ENCODE measurements around the gene SBF2. TPM values are rescaled to one million over a fixed set of nuclear protein-coding genes. Genes with fewer than 3 reads are reported as not detected.

SBF2 gene
- total RNA-seq, 1 experiment from 2014 or later: 13.8 TPM

GRCh38 chr11:10294290-10294953, 403 bp upstream of the SBF2 start:
- Histone ChIP-seq H3K9me2 (replicated peaks; ENCODE audit: insufficient read depth, low read length) (no peaks in the 10 kb centered on the region), H3K27me3 (ENCODE audit: low read length) (no peaks in the 10 kb centered on the region), H3K79me2 (ENCODE audit: low read length) (no peaks in the 10 kb centered on the region), H3K4me3 (ENCODE audit: low read length) (peak overlapping the region; percentile 89), H3K27ac (ENCODE audit: low read length) (no peak overlapping the region), H3K9me3 (ENCODE audit: low read length) (no peaks in the 10 kb centered on the region), H3K36me3 (ENCODE audit: insufficient read depth, low read length) (no peaks in the 10 kb centered on the region), H3K4me2 (ENCODE audit: low read depth, low read length, poor library complexity, severe bottlenecking) (peak overlapping the region; percentile 92), H4K20me1 (ENCODE audit: insufficient read depth, low read depth, low read length) (peaks cover 5% of the 10 kb centered on the region; the same call in 1 of the 2 replicates), H3K4me1 (ENCODE audit: low read length) (peaks cover 15% of the 10 kb centered on the region), H2AFZ (ENCODE audit: low read length) (peak overlapping the region; percentile 100), H3K9ac (ENCODE audit: low read length) (peak overlapping the region; percentile 81)
- peak; percentile 37 for DNase-seq

GRCh38 chr11:10291801-10292638, 2.0 kb downstream of the SBF2 start:
- H2AFZ ChIP-seq (ENCODE audit: low read length): no peak overlapping the region
- no peak overlapping the region for H3K9ac ChIP-seq (ENCODE audit: low read length)
- H3K9me2 ChIP-seq (replicated peaks; ENCODE audit: insufficient read depth, low read length): no peaks in the 10 kb centered on the region
- H3K36me3 ChIP-seq (ENCODE audit: insufficient read depth, low read length): no peaks in the 10 kb centered on the region
- no peaks in the 10 kb centered on the region for H3K79me2 ChIP-seq (ENCODE audit: low read length)
- no peak overlapping the region for H3K4me2 ChIP-seq (ENCODE audit: low read depth, low read length, poor library complexity, severe bottlenecking)
- DNase-seq: no peak
- no peak overlapping the region for H3K4me3 ChIP-seq (ENCODE audit: low read length)
- no peak overlapping the region for H3K27ac ChIP-seq (ENCODE audit: low read length)
- H3K4me1 ChIP-seq (ENCODE audit: low read length): peaks cover 15% of the 10 kb centered on the region
- H3K9me3 ChIP-seq (ENCODE audit: low read length): no peaks in the 10 kb centered on the region
- H3K27me3 ChIP-seq (ENCODE audit: low read length): no peaks in the 10 kb centered on the region
- H4K20me1 ChIP-seq (ENCODE audit: insufficient read depth, low read depth, low read length): peaks cover 8% of the 10 kb centered on the region; the same call in 1 of the 2 replicates

DNA sequence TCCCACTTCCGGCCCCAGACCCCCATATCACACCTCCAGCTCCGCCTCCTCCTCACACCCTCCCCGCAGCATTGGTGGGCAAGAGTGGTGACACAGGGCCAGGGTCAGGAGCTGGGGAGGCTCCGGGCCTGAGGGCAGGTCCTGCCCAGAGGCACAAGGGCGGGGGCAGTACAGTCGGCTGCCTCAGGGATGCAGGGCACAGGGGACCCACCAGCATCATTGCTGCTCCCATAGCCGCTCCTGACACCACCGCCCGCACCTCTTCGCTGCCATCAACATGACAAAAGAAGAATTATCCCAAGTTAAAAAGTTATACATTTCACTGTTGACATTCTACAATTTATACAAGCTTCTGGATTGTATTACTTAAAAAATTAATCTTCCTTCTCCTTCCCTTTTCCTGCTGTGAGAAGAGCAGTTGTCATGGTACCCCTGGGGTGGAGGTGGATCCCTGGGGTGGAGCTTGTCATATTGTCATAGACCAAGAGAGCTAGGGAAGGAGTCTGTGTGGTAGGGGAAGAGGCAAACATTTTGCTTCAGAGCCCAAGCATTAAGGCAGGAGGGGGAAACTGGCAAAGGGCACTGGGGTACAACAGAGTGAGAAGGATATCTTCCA, 4.1 kb downstream of the SBF2 start:
- Histone ChIP-seq H3K9me3 (ENCODE audit: low read length) (no peaks in the 10 kb centered on the region), H3K27me3 (ENCODE audit: low read length) (no peaks in the 10 kb centered on the region), H4K20me1 (ENCODE audit: insufficient read depth, low read depth, low read length) (peaks cover 11% of the 10 kb centered on the region; the same call in 1 of the 2 replicates), H2AFZ (ENCODE audit: low read length) (no peak overlapping the region), H3K4me1 (ENCODE audit: low read length) (peaks cover 14% of the 10 kb centered on the region), H3K9ac (ENCODE audit: low read length) (no peak overlapping the region), H3K27ac (ENCODE audit: low read length) (no peak overlapping the region), H3K4me2 (ENCODE audit: low read depth, low read length, poor library complexity, severe bottlenecking) (no peak overlapping the region), H3K9me2 (replicated peaks; ENCODE audit: insufficient read depth, low read length) (no peaks in the 10 kb centered on the region), H3K79me2 (ENCODE audit: low read length) (no peaks in the 10 kb centered on the region), H3K4me3 (ENCODE audit: low read length) (no peak overlapping the region), H3K36me3 (ENCODE audit: insufficient read depth, low read length) (no peaks in the 10 kb centered on the region)
- DNase-seq: no peak

GRCh38 chr11:10288881-10289764, 4.9 kb downstream of the SBF2 start:
- no peaks in the 10 kb centered on the region for H3K79me2 ChIP-seq (ENCODE audit: low read length)
- no peaks in the 10 kb centered on the region for H3K9me3 ChIP-seq (ENCODE audit: low read length)
- H3K4me1 ChIP-seq (ENCODE audit: low read length): peaks cover 7% of the 10 kb centered on the region
- no peak overlapping the region for H3K9ac ChIP-seq (ENCODE audit: low read length)
- H3K4me3 ChIP-seq (ENCODE audit: low read length): no peak overlapping the region
- H3K4me2 ChIP-seq (ENCODE audit: low read depth, low read length, poor library complexity, severe bottlenecking): no peak overlapping the region
- H3K36me3 ChIP-seq (ENCODE audit: insufficient read depth, low read length): no peaks in the 10 kb centered on the region
- DNase-seq: no peak
- H3K27me3 ChIP-seq (ENCODE audit: low read length): no peaks in the 10 kb centered on the region
- peaks cover 13% of the 10 kb centered on the region; the same call in 1 of the 2 replicates for H4K20me1 ChIP-seq (ENCODE audit: insufficient read depth, low read depth, low read length)
- no peak overlapping the region for H3K27ac ChIP-seq (ENCODE audit: low read length)
- no peaks in the 10 kb centered on the region for H3K9me2 ChIP-seq (replicated peaks; ENCODE audit: insufficient read depth, low read length)
- no peak overlapping the region for H2AFZ ChIP-seq (ENCODE audit: low read length)

- Histone ChIP-seq H3K4me1 (ENCODE audit: low read length) (peaks cover 2% of the 10 kb centered on the region), H3K36me3 (ENCODE audit: insufficient read depth, low read length) (no peaks in the 10 kb centered on the region), H3K9me2 (replicated peaks; ENCODE audit: insufficient read depth, low read length) (no peaks in the 10 kb centered on the region), H2AFZ (ENCODE audit: low read length) (no peak overlapping the region), H3K4me2 (ENCODE audit: low read depth, low read length, poor library complexity, severe bottlenecking) (no peak overlapping the region), H3K9ac (ENCODE audit: low read length) (no peak overlapping the region), H3K27me3 (ENCODE audit: low read length) (no peaks in the 10 kb centered on the region), H3K9me3 (ENCODE audit: low read length) (no peaks in the 10 kb centered on the region), H3K79me2 (ENCODE audit: low read length) (no peaks in the 10 kb centered on the region), H3K4me3 (ENCODE audit: low read length) (no peak overlapping the region), H3K27ac (ENCODE audit: low read length) (no peak overlapping the region), H4K20me1 (ENCODE audit: insufficient read depth, low read depth, low read length) (peaks cover 15% of the 10 kb centered on the region; the same call in 1 of the 2 replicates)
- DNase-seq: peak; percentile 39
Observed at GRCh38 chr11:10287766-10288715, 6.0 kb downstream of the SBF2 start.

DNA sequence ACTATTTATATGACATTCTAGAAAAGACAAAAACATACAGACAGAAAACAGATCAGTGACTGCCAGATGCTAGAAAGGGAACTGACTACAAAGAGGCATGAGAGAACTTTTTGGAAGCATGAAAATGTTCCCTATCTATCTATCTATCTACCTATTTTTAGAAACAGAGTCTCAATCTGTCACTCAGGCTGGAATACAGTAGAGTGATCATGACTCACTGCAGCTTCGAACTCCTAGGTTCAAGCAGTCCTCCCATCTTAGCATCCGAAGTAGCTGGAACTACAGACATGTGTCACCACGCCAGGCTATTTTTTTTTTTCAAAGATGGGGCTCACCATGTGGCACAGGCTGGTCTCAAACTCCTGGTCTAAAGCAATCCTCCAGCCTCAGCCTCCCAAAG, 6.9 kb downstream of the SBF2 start:
- H3K9ac ChIP-seq (ENCODE audit: low read length): no peak overlapping the region
- peaks cover 15% of the 10 kb centered on the region; the same call in 1 of the 2 replicates for H4K20me1 ChIP-seq (ENCODE audit: insufficient read depth, low read depth, low read length)
- H3K27ac ChIP-seq (ENCODE audit: low read length): no peak overlapping the region
- no peaks in the 10 kb centered on the region for H3K9me2 ChIP-seq (replicated peaks; ENCODE audit: insufficient read depth, low read length)
- no peaks in the 10 kb centered on the region for H3K9me3 ChIP-seq (ENCODE audit: low read length)
- no peaks in the 10 kb centered on the region for H3K79me2 ChIP-seq (ENCODE audit: low read length)
- H3K4me2 ChIP-seq (ENCODE audit: low read depth, low read length, poor library complexity, severe bottlenecking): no peak overlapping the region
- no peak overlapping the region for H3K4me3 ChIP-seq (ENCODE audit: low read length)
- no peaks in the 10 kb centered on the region for H3K36me3 ChIP-seq (ENCODE audit: insufficient read depth, low read length)
- H3K27me3 ChIP-seq (ENCODE audit: low read length): no peaks in the 10 kb centered on the region
- no peaks in the 10 kb centered on the region for H3K4me1 ChIP-seq (ENCODE audit: low read length)
- H2AFZ ChIP-seq (ENCODE audit: low read length): no peak overlapping the region
- peak; percentile 29 for DNase-seq

DNA sequence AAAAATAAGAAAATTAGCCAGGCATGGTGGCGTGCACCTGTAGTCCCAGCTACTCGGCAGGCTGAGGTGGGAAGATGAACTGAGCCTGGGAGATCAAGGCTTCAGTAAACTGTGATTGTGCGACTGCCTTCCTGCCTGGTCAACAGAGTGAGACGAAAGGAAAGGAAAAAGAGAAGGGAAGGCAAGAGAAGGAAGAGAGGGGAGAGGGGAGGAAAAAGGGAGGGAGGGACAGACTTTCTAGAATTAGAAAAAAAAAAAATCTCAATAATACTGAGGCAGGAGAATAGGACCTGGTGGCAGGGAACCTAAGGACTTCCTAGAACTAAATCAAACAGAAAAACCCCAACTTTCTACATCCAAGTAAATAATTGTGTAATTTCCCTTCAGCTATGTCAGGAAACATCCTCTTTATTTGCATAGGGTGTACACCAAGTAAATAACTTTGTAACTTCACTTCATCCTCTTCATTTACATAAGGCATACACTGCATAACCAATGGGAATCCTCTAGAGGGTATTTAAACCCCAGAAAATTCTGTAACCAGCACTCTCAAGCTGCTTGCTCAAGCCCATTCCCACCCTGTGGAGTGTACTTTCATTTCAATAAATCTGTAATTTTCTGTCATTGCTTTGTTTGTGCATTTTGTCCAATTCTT, 8.7 kb downstream of the SBF2 start:
- Histone ChIP-seq H3K9ac (ENCODE audit: low read length) (no peak overlapping the region), H3K36me3 (ENCODE audit: insufficient read depth, low read length) (no peaks in the 10 kb centered on the region), H3K27ac (ENCODE audit: low read length) (no peak overlapping the region), H4K20me1 (ENCODE audit: insufficient read depth, low read depth, low read length) (peaks cover 27% of the 10 kb centered on the region; the same call in 1 of the 2 replicates), H3K4me1 (ENCODE audit: low read length) (no peaks in the 10 kb centered on the region), H3K4me3 (ENCODE audit: low read length) (no peak overlapping the region), H3K27me3 (ENCODE audit: low read length) (no peaks in the 10 kb centered on the region), H3K79me2 (ENCODE audit: low read length) (no peaks in the 10 kb centered on the region), H3K4me2 (ENCODE audit: low read depth, low read length, poor library complexity, severe bottlenecking) (no peak overlapping the region), H3K9me3 (ENCODE audit: low read length) (no peaks in the 10 kb centered on the region), H2AFZ (ENCODE audit: low read length) (no peak overlapping the region), H3K9me2 (replicated peaks; ENCODE audit: insufficient read depth, low read length) (no peaks in the 10 kb centered on the region)
- peak; percentile 20 for DNase-seq

Measured in Karpas-422 (cell line).